ENCODE data around the gene PRKCZ. TPM values are rescaled to one million over a fixed set of nuclear protein-coding genes. Genes with fewer than 3 reads are reported as not detected.

The PRKCZ gene
- total RNA-seq, 1 donor from 2014 or later: 32.6 TPM

GRCh38 chr1:2174348-2175054 is 124.3 kb downstream of the PRKCZ start:
- H3K27ac ChIP-seq (ENCODE audit: low read depth, low read length): no peak overlapping the region
- DNase-seq (ENCODE audit: low read depth) (peak; percentile 30), FAIRE-seq (no peak)
- Mint-ChIP-seq H3K4me1 (ENCODE audit: low read depth, unreplicated experiment) (no peaks in the 10 kb centered on the region), H3K9me3 (ENCODE audit: unreplicated experiment) (no peaks in the 10 kb centered on the region), H3K27ac (ENCODE audit: unreplicated experiment) (no peak overlapping the region), H3K27me3 (ENCODE audit: low read depth, unreplicated experiment) (no peaks in the 10 kb centered on the region), H3K4me3 (ENCODE audit: unreplicated experiment) (no peak overlapping the region), H3K36me3 (ENCODE audit: low read depth, unreplicated experiment) (peaks cover 24% of the 10 kb centered on the region)
- H3K4me3 ChIP-seq (ENCODE audit: insufficient read depth, low read depth, low read length): peak overlapping the region; percentile 43
- H4K20me1 ChIP-seq (ENCODE audit: insufficient read depth, low read length): no peaks in the 10 kb centered on the region
- H2AFZ ChIP-seq (ENCODE audit: low read depth, low read length): peak overlapping the region; percentile 62
- TF ChIP-seq EZH2 (IDR thresholded peaks at IDR 0.05; ENCODE audit: insufficient read depth, low read length): no peak
- TF ChIP-seq CTCF (IDR thresholded peaks at IDR 0.05; ENCODE audit: insufficient read depth, low read depth, low read length): peak; percentile 70
- H3K9ac ChIP-seq (ENCODE audit: low read length): peak overlapping the region; percentile 33
- H3K36me3 ChIP-seq (ENCODE audit: insufficient read depth, low read length): no peaks in the 10 kb centered on the region
- H3K4me1 ChIP-seq (ENCODE audit: insufficient read depth, low read length): no peaks in the 10 kb centered on the region
- no peaks in the 10 kb centered on the region for H3K9me3 ChIP-seq (ENCODE audit: insufficient read depth, low read depth, low read length)
- no peaks in the 10 kb centered on the region for H3K27me3 ChIP-seq (ENCODE audit: insufficient read depth, low read length)
- H3K79me2 ChIP-seq (ENCODE audit: insufficient read depth, low read length): no peaks in the 10 kb centered on the region
- peak overlapping the region; percentile 79 for H3K4me2 ChIP-seq (ENCODE audit: low read length)

GRCh38 chr1:2175055-2175414 is 124.8 kb downstream of the PRKCZ start:
- Mint-ChIP-seq H3K27ac (ENCODE audit: unreplicated experiment) (no peak overlapping the region), H3K36me3 (ENCODE audit: low read depth, unreplicated experiment) (peaks cover 26% of the 10 kb centered on the region), H3K27me3 (ENCODE audit: low read depth, unreplicated experiment) (no peaks in the 10 kb centered on the region), H3K9me3 (ENCODE audit: unreplicated experiment) (no peaks in the 10 kb centered on the region), H3K4me1 (ENCODE audit: low read depth, unreplicated experiment) (peaks cover 3% of the 10 kb centered on the region), H3K4me3 (ENCODE audit: unreplicated experiment) (no peak overlapping the region)
- TF ChIP-seq EZH2 (IDR thresholded peaks at IDR 0.05; ENCODE audit: insufficient read depth, low read length) (no peak), CTCF (IDR thresholded peaks at IDR 0.05; ENCODE audit: insufficient read depth, low read depth, low read length) (no peak)
- DNase-seq (ENCODE audit: low read depth): no peak
- Histone ChIP-seq H3K4me2 (ENCODE audit: low read length) (peak overlapping the region; percentile 79), H3K9me3 (ENCODE audit: insufficient read depth, low read depth, low read length) (no peaks in the 10 kb centered on the region), H3K27ac (ENCODE audit: low read depth, low read length) (no peak overlapping the region), H3K4me1 (ENCODE audit: insufficient read depth, low read length) (no peaks in the 10 kb centered on the region), H3K27me3 (ENCODE audit: insufficient read depth, low read length) (no peaks in the 10 kb centered on the region), H3K79me2 (ENCODE audit: insufficient read depth, low read length) (no peaks in the 10 kb centered on the region), H3K9ac (ENCODE audit: low read length) (no peak overlapping the region), H3K4me3 (ENCODE audit: insufficient read depth, low read depth, low read length) (no peak overlapping the region), H4K20me1 (ENCODE audit: insufficient read depth, low read length) (no peaks in the 10 kb centered on the region), H2AFZ (ENCODE audit: low read depth, low read length) (peak overlapping the region; percentile 62), H3K36me3 (ENCODE audit: insufficient read depth, low read length) (no peaks in the 10 kb centered on the region)
- FAIRE-seq: no peak

Measured in astrocyte (in vitro differentiated cells and primary cell).